Activated gamma-delta T cell treated with Interleukin-2 at 50 U/mL for 16 hours (primary cell): Measurements from ENCODE around the gene DAND5.

Source experiments
- DNase-seq: peaks from one replicate; pipeline ENCODE4 v3.0.0-alpha.2; 2020

DAND5 gene

GRCh38 chr19:12995596-12996405, 26.4 kb downstream of the DAND5 start:
- DNase-seq: no peak

GRCh38 chr19:12996406-12997094, 27.2 kb downstream of the DAND5 start:
- DNase-seq: no peak

- no peak for DNase-seq
Observed at GRCh38 chr19:12997179-12997966, 28.0 kb downstream of the DAND5 start.

DNA sequence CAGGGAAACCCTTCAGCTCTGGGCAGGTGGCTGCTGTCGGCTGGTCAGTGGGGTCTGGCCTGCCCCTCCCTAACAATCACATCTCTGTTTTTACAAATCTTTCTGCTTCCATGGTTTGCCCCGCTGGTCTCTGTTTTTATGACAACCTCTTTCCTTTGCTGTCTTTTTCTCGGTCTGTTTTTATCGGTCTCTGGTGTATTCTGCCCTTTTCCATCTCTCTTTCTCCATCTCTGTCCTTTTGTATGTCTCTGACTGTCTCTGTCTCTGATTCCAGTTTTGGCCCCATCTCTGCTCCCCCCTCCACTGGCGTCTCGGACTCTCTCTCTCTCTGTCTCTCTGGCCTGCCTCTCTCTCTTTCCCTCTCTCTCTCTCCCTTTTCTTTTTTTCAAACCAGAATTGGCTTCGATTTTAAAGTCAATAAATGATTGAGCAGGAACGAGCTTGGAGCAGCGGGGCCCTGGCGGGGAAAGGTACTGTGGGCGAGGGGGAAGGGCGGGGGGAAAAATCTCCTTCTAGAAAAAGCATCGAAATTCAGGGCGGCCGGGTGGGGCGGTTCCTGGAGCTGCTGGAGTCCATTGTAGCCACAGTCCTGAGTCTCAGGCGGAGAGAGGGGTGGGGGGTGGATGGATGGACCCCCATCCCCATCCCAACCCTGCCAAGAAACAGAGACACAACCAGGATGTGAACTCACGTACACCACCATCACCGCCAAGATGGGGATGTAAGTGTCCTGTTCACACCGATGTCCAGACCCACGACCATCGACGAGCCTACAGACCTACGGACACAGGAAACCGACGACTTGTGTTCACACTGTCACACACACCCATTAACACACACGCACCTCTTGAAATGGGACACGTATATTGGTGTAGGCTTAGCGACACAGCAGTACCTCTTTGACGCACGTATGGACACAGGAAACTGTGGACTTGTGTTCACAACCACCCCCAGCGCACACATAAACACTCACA, 28.9 kb downstream of the DAND5 start:
- DNase-seq: no peak

DNA sequence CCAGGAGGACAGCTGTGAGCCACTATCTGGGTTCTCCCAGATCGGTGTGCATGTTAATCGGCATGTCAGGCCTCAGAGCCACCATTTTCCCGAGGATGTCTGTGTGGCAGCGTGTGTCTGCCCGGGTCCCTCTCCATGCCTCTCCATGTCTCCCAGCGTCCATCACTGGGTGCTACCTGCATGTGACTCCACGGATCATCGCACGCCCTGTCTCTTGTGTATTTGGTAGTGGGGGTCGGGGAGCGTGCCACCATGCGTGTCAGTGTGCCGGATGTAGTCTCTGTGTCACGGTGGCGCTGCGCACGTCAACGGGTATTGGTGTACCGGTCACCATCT, 31.8 kb downstream of the DAND5 start:
- DNase-seq: no peak

- no peak for DNase-seq
Observed at GRCh38 chr19:13001502-13002165, 32.3 kb downstream of the DAND5 start.

DNA sequence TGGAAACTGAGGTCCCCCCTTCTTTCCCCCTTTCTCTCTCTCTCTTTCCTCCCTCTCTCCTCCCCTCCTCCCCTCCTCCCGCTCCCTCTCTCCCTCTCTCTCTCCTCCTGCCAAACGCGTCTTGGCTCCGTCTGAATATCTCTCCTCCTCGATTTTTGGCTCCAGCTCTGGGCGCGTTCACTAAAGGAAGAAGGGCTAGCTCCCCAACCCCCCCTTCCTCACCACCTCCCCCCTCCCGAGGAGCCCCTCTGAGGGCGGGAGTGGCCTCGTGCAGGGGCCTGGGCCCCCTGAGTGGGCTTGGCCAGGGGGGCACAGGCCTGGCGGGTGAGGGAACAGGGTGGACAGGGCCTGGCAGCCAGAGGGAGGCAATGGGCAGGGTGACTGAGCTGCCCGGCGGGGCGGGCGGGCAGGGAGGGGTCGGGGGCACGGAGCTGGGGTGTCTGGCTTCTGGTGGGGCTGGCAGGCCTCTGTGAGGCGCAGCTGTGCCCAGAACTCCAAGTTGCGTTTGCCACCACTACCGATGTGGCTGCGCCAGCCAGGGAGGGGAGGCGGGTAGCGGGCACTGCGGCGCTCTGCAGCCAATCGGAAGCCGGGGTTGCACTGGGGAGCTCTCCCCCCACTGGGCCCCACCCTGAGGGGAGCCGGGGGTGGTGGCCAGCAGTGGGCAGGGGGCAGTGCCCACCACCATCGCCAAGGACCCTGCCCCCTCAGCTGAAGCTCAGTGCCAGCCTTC, 33.0 kb downstream of the DAND5 start:
- DNase-seq: no peak

GRCh38 chr19:13003081-13003480, 33.7 kb downstream of the DAND5 start:
- DNase-seq: no peak

GRCh38 chr19:13004273-13004672, 34.9 kb downstream of the DAND5 start:
- DNase-seq: no peak

- no peak for DNase-seq
Observed at GRCh38 chr19:13005253-13005652, 35.9 kb downstream of the DAND5 start.

- no peak for DNase-seq
Observed at GRCh38 chr19:13005861-13006370, 36.5 kb downstream of the DAND5 start.

- DNase-seq: no peak
Observed at GRCh38 chr19:13006431-13007281, 37.3 kb downstream of the DAND5 start.

GRCh38 chr19:13007292-13008045, 38.1 kb downstream of the DAND5 start:
- no peak for DNase-seq

GRCh38 chr19:13008926-13009787, 39.8 kb downstream of the DAND5 start:
- no peak for DNase-seq

GRCh38 chr19:13010038-13010991, 40.9 kb downstream of the DAND5 start:
- no peak for DNase-seq

DNA sequence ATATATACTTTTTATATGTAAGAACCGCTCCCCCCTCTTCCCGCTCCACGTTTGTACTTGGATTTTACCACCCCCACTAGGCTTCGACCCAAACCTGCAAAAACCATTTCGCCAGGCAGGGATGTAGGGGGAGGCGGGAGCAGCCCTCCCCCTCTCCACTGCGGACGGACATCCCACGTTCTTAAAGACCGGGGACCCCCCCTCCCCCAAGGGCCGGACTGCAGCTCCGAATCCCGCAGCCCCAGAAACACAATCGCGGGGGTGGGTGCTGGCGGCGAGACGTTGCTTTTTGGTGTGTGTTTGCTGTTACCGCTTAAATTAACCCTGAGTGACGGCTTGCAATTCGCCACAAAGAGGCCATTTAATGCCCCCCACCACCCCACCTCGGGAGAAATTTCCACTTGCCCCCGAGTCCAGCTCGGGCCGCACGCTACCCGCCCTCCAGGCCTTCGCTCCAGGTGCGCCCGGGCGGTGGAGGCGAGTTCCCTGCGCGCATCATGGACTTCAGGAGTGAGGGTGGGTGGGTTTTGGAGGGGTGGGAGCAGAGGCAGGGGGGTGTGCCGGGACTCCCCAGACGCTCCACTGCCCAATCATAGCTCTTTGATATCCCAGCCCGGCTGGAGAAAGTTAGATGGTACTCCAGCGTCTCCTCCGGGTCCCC, 41.7 kb downstream of the DAND5 start:
- DNase-seq: no peak
